Endothelial cell (in vitro differentiated cells): ENCODE results near the gene DNAH6. TPM values are rescaled to one million over a fixed set of nuclear protein-coding genes. Genes with fewer than 3 reads are reported as not detected.

Experiments used
- DNase-seq: peaks from one replicate; pipeline ENCODE4 v3.0.0; 2021; ENCODE audit warnings: low spot score
- H3K27ac Mint-ChIP-seq: one replicate; pipeline ENCODE4 v1.8.0; 2021; ENCODE audit warnings: mixed read lengths, inconsistent platforms; ENCODE audit not compliant: unreplicated experiment
- H3K27me3 Mint-ChIP-seq: one replicate; pipeline ENCODE4 v1.8.0; 2021; ENCODE audit warnings: mild to moderate bottlenecking, moderate library complexity, mixed read lengths, inconsistent platforms; ENCODE audit not compliant: unreplicated experiment
- H3K36me3 Mint-ChIP-seq: one replicate; pipeline ENCODE4 v1.8.0; 2021; ENCODE audit warnings: mild to moderate bottlenecking, low read depth, mixed read lengths, inconsistent platforms; ENCODE audit not compliant: unreplicated experiment
- H3K4me1 Mint-ChIP-seq: one replicate; pipeline ENCODE4 v1.8.0; 2021; ENCODE audit warnings: mild to moderate bottlenecking, mixed read lengths, inconsistent platforms; ENCODE audit not compliant: unreplicated experiment
- H3K4me3 Mint-ChIP-seq: one replicate; pipeline ENCODE4 v1.8.0; 2021; ENCODE audit warnings: mild to moderate bottlenecking, mixed read lengths, inconsistent platforms; ENCODE audit not compliant: unreplicated experiment
- H3K9me3 Mint-ChIP-seq: one replicate; pipeline ENCODE4 v1.8.0; 2021; ENCODE audit warnings: mixed read lengths, inconsistent platforms; ENCODE audit not compliant: unreplicated experiment
- total RNA-seq: library from RNA; stranded (reverse); fragmentation: NEBNext Ultra II Directional; extraction: Animal tissue kit (Norgen Biotek cat#: 25700); gene quantifications from one replicate; pipeline ENCODE4 v1.2.1, GENCODE V29; 2021; ENCODE audit not compliant: unreplicated experiment
- TF ChIP-seq, protein P1 (sequence below): fragments of 200-600 bp; sonication (generic); IDR thresholded peaks from one replicate; pipeline ENCODE4 v1.5.0; 2021; ENCODE audit warnings: antibody characterized with exemption; ENCODE audit not compliant: unreplicated experiment

DNAH6 gene
- total RNA-seq, 1 donor from 2014 or later = 7.8 TPM

DNA sequence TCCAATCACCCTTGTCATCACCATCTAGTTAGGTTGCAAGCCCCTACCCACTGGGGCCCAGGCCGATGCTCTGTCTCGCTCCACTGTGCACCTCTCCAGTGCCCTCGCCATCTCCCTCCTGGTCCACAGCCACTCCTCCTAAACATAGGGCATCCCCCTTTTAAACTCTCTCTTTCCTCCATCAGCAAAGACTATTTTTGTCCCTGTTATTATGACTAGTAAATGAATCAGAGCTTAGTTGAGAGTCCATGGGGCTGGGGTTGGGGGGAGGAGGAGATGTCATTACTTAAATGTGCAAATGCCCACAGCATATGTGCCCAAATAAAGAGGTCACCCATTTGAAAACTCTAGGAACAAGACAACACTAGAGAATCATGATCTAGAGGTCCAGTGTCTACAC is 197.1 kb downstream of the DNAH6 start:
- Mint-ChIP-seq H3K4me1 (peaks cover 3% of the 10 kb centered on the region), H3K27ac (no peak overlapping the region), H3K36me3 (peaks cover 5% of the 10 kb centered on the region), H3K9me3 (no peaks in the 10 kb centered on the region), H3K27me3 (no peaks in the 10 kb centered on the region), H3K4me3 (no peak overlapping the region)
- no peak for DNase-seq
- TF ChIP-seq, protein P1, sequence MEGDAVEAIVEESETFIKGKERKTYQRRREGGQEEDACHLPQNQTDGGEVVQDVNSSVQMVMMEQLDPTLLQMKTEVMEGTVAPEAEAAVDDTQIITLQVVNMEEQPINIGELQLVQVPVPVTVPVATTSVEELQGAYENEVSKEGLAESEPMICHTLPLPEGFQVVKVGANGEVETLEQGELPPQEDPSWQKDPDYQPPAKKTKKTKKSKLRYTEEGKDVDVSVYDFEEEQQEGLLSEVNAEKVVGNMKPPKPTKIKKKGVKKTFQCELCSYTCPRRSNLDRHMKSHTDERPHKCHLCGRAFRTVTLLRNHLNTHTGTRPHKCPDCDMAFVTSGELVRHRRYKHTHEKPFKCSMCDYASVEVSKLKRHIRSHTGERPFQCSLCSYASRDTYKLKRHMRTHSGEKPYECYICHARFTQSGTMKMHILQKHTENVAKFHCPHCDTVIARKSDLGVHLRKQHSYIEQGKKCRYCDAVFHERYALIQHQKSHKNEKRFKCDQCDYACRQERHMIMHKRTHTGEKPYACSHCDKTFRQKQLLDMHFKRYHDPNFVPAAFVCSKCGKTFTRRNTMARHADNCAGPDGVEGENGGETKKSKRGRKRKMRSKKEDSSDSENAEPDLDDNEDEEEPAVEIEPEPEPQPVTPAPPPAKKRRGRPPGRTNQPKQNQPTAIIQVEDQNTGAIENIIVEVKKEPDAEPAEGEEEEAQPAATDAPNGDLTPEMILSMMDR = no peak

DNA sequence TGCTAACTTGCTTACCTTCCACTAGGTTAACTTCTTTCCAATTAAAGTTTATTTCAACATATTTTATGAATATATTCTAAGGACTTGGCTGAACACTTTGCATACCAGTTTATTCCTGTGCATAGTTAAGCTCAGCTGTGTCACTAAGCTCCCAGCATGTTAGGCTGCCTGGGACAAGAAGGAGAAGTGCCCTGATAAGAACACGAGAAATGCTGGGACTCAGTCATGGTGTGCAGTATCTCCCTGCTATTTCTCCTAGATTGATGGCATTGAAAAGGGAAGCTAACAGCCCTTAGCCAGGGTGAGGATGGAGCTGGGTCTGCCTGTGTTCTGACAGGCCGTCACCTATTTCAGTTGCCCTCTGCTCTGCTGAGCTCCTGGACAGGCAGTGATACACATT is 200.3 kb downstream of the DNAH6 start:
- Mint-ChIP-seq H3K4me1 (no peaks in the 10 kb centered on the region), H3K36me3 (no peaks in the 10 kb centered on the region), H3K27ac (no peak overlapping the region), H3K9me3 (no peaks in the 10 kb centered on the region), H3K4me3 (no peak overlapping the region), H3K27me3 (no peaks in the 10 kb centered on the region)
- TF ChIP-seq, protein P1 = no peak
- no peak for DNase-seq

DNA sequence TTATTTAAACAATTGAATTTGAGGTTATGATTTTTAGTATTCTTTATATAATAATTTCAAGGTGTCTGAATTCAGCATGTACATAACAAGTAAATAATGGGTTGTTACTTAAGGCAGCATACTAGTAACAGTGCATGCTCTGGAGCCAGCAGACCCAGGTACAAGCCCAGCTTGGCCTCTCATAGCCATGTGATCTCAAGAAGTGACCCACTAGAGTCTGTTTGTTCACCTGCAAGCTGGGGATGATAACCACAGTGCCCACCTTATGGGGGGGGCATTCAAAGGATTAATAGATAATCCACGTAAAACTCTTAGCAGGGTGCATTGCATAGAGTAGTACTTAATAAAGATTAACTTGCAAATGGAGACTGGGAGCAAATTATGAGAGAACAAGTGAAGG is 201.0 kb downstream of the DNAH6 start:
- no peak overlapping the region for H3K4me3 Mint-ChIP-seq
- no peaks in the 10 kb centered on the region for H3K36me3 Mint-ChIP-seq
- TF ChIP-seq, protein P1 = no peak
- no peaks in the 10 kb centered on the region for H3K27me3 Mint-ChIP-seq
- no peak overlapping the region for H3K27ac Mint-ChIP-seq
- DNase-seq = no peak
- no peaks in the 10 kb centered on the region for H3K9me3 Mint-ChIP-seq
- H3K4me1 Mint-ChIP-seq = no peaks in the 10 kb centered on the region

DNA sequence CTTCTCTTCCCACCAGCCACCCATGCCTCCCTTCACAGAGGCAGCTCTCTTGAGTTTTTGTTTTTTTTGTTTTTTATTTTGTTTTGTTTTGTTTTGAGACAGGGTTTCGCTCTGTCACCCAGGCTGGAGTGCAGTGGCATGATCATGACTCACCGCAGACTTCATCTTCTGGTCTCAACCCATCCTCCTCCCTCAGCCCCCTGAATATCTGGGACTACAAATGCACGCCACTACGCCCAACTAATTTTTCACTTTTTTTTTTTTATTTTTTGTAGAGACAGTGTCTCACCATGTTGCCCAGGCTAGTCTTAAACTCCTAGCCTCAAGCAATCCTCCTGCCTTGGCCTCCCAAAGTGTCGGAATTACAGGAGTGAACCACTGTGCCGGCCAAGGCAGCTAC is 203.1 kb downstream of the DNAH6 start:
- TF ChIP-seq, protein P1 = no peak
- Mint-ChIP-seq H3K9me3 (no peaks in the 10 kb centered on the region), H3K27me3 (no peaks in the 10 kb centered on the region), H3K36me3 (peaks cover 5% of the 10 kb centered on the region), H3K27ac (no peak overlapping the region), H3K4me1 (no peaks in the 10 kb centered on the region), H3K4me3 (no peak overlapping the region)
- no peak for DNase-seq

DNA sequence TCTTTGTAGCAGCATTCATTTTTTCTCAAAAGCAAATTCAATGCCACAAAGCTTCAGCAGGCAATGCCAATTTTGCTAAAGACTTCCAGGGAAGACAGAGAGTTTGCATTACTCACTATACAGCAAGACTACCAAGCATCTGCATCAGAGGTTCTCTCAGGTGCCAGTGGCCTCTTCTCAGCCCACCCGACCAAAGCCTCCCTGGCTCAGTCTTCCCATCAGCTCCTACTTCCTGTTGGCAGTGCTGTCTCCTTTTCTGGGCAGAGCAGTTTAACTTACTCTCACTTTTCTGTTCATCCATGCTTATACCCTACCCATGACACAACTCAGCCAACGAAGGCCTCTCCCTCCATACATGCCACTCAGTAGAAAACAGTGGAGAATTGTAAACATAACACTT is 207.5 kb downstream of the DNAH6 start:
- no peak overlapping the region for H3K4me3 Mint-ChIP-seq

More for the DNA sequence above, 207.5 kb downstream of the DNAH6 start:
- Mint-ChIP-seq H3K4me1 (no peaks in the 10 kb centered on the region), H3K9me3 (no peaks in the 10 kb centered on the region), H3K27ac (no peak overlapping the region), H3K27me3 (peaks cover 2% of the 10 kb centered on the region), H3K36me3 (peaks cover 5% of the 10 kb centered on the region)
- TF ChIP-seq, protein P1 = no peak
- no peak for DNase-seq
